ENCODE data around the gene NTRK2.

- TF ChIP-seq, protein P1, sequence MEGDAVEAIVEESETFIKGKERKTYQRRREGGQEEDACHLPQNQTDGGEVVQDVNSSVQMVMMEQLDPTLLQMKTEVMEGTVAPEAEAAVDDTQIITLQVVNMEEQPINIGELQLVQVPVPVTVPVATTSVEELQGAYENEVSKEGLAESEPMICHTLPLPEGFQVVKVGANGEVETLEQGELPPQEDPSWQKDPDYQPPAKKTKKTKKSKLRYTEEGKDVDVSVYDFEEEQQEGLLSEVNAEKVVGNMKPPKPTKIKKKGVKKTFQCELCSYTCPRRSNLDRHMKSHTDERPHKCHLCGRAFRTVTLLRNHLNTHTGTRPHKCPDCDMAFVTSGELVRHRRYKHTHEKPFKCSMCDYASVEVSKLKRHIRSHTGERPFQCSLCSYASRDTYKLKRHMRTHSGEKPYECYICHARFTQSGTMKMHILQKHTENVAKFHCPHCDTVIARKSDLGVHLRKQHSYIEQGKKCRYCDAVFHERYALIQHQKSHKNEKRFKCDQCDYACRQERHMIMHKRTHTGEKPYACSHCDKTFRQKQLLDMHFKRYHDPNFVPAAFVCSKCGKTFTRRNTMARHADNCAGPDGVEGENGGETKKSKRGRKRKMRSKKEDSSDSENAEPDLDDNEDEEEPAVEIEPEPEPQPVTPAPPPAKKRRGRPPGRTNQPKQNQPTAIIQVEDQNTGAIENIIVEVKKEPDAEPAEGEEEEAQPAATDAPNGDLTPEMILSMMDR (IDR thresholded peaks at IDR 0.05 in 4 of 5, conservative IDR thresholded peaks at IDR 0.05 in 1 of 5): no peak
- no peak for TF ChIP-seq POLR2A (IDR thresholded peaks at IDR 0.05)
Observed at GRCh38 chr9:85008215-85008614, 338.7 kb downstream of the NTRK2 start.
